A549 (cell line): ENCODE results near the gene TMEM259.
A peak's percentile ranks its signal among the peaks of the same experiment; 100 is the strongest.

ENCODE experiments used
- BHLHE40 ChIP-seq: IDR thresholded peaks from 2 replicates; pipeline ENCODE4 v1.6.1; 2012; ENCODE audit warnings: low read depth, low read length, inconsistent platforms
- CTCF ChIP-seq: fragments of >200 bp; sonication (Bioruptor Twin); formaldehyde crosslinking; IDR thresholded peaks from 3 replicates; pipeline ENCODE4 v1.5.1; 2016
- EP300 ChIP-seq, 2 experiments: fragments of >200 bp; sonication (Bioruptor Twin); formaldehyde crosslinking; IDR thresholded peaks; 2 replicates in 1 of 2; 3 replicates in 1 of 2; pipeline ENCODE4 v1.6.1; 2016 to 2017
- ESRRA ChIP-seq: fragments of 150-350 bp; IDR thresholded peaks from 2 replicates; pipeline ENCODE4 v1.6.1; 2014; ENCODE audit warnings: mild to moderate bottlenecking, low read length, borderline replicate concordance
- JUN ChIP-seq, 2 experiments: fragments of >200 bp; sonication (Bioruptor Twin); formaldehyde crosslinking; IDR thresholded peaks; 2 replicates in 1 of 2; 3 replicates in 1 of 2; pipeline ENCODE4 v1.6.1; 2016 to 2017
- MAFK ChIP-seq: fragments of 450-650 bp; IDR thresholded peaks from 2 replicates; pipeline ENCODE4 v1.6.1; 2014; ENCODE audit not compliant: partially characterized antibody
- MAX ChIP-seq: IDR thresholded peaks from 2 replicates; pipeline ENCODE4 v1.6.1; 2012
- MYC ChIP-seq: IDR thresholded peaks from 2 replicates; pipeline ENCODE4 v1.6.1; 2012; ENCODE audit warnings: mild to moderate bottlenecking, inconsistent platforms, low read length, improper control_type of control experiment, borderline replicate concordance
- POLR2A ChIP-seq: IDR thresholded peaks from 2 replicates; pipeline ENCODE4 v1.6.1; 2012; ENCODE audit warnings: mild to moderate bottlenecking, low read length
- REST ChIP-seq: fragments of 200-600 bp; sonication (generic); IDR thresholded peaks from 2 replicates; pipeline ENCODE4 v1.6.1; 2016; ENCODE audit warnings: antibody characterized with exemption, mild to moderate bottlenecking, moderate library complexity

GRCh38 chr19:1000095-1000494 lies 20.8 kb downstream of the TMEM259 start, which contains the start of gene GRIN3B:
- TF ChIP-seq MYC: no peak
- TF ChIP-seq BHLHE40: no peak
- no peak for TF ChIP-seq POLR2A
- TF ChIP-seq REST: no peak
- TF ChIP-seq CTCF: peak; percentile 57
- TF ChIP-seq ESRRA: no peak
- no peak for TF ChIP-seq JUN (IDR thresholded peaks at IDR 0.05)
- TF ChIP-seq MAX: peak; percentile 35; the same call in 1 of the 2 replicates
- TF ChIP-seq MAFK: no peak
- TF ChIP-seq EP300 (IDR thresholded peaks at IDR 0.05): no peak
